ENCODE results near the gene KIF4A. TPM values are rescaled to one million over a fixed set of nuclear protein-coding genes. Genes with fewer than 3 reads are reported as not detected.
"Not testable (repeated sequence)": the region's sequence is repeated elsewhere in the genome, so short reads cannot be mapped to it uniquely, and the experiment has no call there.

The KIF4A gene
- total RNA-seq, 2 donors from 2014 or later = not detected

DNA sequence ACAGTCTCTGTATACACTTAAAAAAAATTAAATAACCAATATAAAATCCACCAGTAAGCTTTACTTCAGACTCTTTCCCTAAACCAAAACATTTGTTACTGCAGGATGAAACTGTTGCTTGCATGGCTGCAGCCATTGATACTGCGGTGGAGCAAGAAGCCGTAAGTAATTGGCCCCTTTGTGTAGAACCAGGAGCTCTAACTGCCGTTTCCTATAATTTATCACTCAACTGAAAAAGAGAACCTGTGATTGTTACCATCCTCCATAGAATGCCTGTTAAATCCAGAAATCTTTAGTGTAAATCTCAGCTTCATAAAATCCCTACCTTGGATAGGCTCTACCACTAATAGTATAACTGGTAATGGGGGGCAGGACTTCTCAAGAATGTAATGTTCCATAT lies 62.6 kb downstream of the KIF4A start:
- WGBS, 2 donors = 96% methylated on average over 3 of the region's 3 CpGs
- Histone ChIP-seq H3K9me3 (no peaks in the 10 kb centered on the region), H3K27me3 (no peaks in the 10 kb centered on the region), H3K4me1 (no peaks in the 10 kb centered on the region), H3K36me3 (replicated peaks in 1 of 2; ENCODE audit: insufficient read depth in 1 of 2, low read depth in 2 of 2) (no peaks in the 10 kb centered on the region), H3K4me3 (no peak overlapping the region), H3K27ac (no peak overlapping the region)
- intact Hi-C loops (cut with DNase I) = no loop called here
- DNase-seq = no peak
- TF ChIP-seq, protein P1, sequence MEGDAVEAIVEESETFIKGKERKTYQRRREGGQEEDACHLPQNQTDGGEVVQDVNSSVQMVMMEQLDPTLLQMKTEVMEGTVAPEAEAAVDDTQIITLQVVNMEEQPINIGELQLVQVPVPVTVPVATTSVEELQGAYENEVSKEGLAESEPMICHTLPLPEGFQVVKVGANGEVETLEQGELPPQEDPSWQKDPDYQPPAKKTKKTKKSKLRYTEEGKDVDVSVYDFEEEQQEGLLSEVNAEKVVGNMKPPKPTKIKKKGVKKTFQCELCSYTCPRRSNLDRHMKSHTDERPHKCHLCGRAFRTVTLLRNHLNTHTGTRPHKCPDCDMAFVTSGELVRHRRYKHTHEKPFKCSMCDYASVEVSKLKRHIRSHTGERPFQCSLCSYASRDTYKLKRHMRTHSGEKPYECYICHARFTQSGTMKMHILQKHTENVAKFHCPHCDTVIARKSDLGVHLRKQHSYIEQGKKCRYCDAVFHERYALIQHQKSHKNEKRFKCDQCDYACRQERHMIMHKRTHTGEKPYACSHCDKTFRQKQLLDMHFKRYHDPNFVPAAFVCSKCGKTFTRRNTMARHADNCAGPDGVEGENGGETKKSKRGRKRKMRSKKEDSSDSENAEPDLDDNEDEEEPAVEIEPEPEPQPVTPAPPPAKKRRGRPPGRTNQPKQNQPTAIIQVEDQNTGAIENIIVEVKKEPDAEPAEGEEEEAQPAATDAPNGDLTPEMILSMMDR (IDR thresholded peaks at IDR 0.05) = no peak
- TF ChIP-seq POLR2A (IDR thresholded peaks at IDR 0.05) = no peak
- ATAC-seq = no peak

DNA sequence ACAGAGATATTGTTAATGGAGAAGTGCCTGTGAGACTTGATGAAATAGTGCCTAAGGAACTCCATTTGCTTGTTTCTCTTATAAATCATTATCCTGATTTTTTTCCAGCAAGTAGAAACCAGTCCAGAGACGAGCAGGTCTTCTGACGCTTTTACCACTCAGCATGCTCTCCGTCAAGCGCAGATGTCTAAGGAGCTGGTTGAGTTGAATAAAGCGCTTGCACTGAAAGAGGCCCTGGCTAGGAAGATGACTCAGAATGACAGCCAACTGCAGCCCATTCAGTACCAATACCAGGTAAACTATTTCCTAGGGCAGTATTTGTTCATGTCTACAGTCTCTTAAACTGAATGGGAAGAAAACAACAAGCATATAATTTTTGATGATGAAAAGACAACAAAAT lies 63.6 kb downstream of the KIF4A start:
- WGBS, 2 donors = 92 to 94% methylated on average over 5 of the region's 5 CpGs
- Histone ChIP-seq H3K4me3 (no peak overlapping the region), H3K27me3 (no peaks in the 10 kb centered on the region), H3K27ac (no peak overlapping the region), H3K9me3 (no peaks in the 10 kb centered on the region), H3K36me3 (replicated peaks in 1 of 2; ENCODE audit: insufficient read depth in 1 of 2, low read depth in 2 of 2) (no peaks in the 10 kb centered on the region), H3K4me1 (no peaks in the 10 kb centered on the region)
- DNase-seq (no peak), ATAC-seq (no peak)
- TF ChIP-seq POLR2A (IDR thresholded peaks at IDR 0.05) = no peak
- TF ChIP-seq, protein P1 (IDR thresholded peaks at IDR 0.05) = no peak
- intact Hi-C loops (cut with DNase I) = no loop called here

DNA sequence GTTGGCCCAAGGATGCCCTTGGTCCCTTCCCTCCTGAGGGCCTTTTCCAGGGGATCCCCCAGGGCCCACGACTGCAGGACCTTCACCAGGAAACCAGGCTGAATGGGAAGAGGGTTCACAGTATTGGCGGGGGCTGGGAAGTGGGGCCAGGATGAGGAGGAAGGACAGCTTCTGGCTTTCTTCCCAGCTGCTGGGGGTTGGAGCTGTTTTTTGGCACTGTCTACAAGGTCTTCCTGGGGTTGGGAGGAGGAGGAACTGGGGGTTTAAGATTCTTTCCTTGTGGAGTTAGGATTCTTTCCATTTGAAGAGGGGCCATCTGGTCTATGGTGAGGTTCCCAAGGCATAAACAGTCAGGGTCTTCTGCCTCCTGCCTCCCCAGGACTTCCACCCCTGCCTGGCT lies 64.8 kb downstream of the KIF4A start:
- H3K27me3 ChIP-seq = no peaks in the 10 kb centered on the region
- no peak for TF ChIP-seq POLR2A (IDR thresholded peaks at IDR 0.05)
- TF ChIP-seq, protein P1 (IDR thresholded peaks at IDR 0.05) = no peak
- no peak overlapping the region for H3K27ac ChIP-seq
- no peak for ATAC-seq
- no peak for DNase-seq
- H3K4me3 ChIP-seq = no peak overlapping the region
- H3K36me3 ChIP-seq (replicated peaks in 1 of 2; ENCODE audit: insufficient read depth in 1 of 2, low read depth in 2 of 2) = no peaks in the 10 kb centered on the region
- intact Hi-C loops (cut with DNase I) = no loop called here
- 71 to 100% methylated on average over 1 of the region's 2 CpGs for WGBS, 2 donors
- no peaks in the 10 kb centered on the region for H3K4me1 ChIP-seq
- H3K9me3 ChIP-seq = no peaks in the 10 kb centered on the region

DNA sequence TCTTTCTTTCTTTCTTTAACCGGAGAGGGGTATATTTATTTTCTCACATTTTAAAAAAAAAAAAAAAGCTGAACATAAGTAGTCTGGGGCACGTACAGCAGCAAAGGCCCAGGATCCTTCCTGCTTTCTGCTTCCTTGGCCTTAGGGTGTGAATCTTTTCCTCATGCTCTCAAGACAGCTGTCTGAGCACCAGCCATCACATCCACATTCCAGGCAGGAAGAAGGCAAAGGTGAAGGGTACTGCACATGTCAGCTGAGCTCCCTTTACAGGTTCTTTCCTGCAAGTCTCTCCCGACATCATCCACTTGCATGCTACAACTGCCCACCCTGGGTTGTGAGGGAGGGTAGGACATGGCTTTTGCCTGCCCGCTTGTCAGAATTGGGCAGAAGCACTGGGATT lies 69.6 kb downstream of the KIF4A start:
- H3K4me3 ChIP-seq = no peak overlapping the region
- no peaks in the 10 kb centered on the region for H3K4me1 ChIP-seq
- WGBS, 2 donors = 95 to 96% methylated on average over 3 to 4 of the region's 4 CpGs
- intact Hi-C loops (cut with DNase I) = no loop called here
- ATAC-seq (no peak), DNase-seq (no peak)
- no peaks in the 10 kb centered on the region for H3K27me3 ChIP-seq
- TF ChIP-seq, protein P1 (IDR thresholded peaks at IDR 0.05) = no peak
- TF ChIP-seq POLR2A (IDR thresholded peaks at IDR 0.05) = no peak
- H3K36me3 ChIP-seq (replicated peaks in 1 of 2; ENCODE audit: insufficient read depth in 1 of 2, low read depth in 2 of 2) = no peaks in the 10 kb centered on the region
- H3K27ac ChIP-seq = no peak overlapping the region
- H3K9me3 ChIP-seq = no peaks in the 10 kb centered on the region

DNA sequence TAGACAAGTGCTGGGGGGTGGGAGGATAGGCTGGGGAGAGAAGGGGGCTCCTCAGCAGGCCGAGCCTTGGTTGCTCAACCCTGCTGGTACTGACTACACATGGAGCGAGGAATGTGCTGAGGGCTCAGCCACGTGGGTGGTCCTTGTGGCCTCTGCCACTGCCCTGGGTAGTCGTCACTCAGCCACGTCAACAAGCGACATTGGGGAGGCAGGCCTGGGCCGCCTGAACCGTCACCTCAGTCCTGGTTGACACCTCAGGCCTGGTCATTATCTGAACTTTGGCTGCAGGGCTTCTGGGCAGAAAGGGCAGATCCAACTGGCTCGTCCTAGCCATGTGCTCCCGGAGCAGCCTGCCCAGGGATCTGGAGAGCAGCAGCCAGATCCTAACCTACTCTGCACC lies 70.5 kb downstream of the KIF4A start:
- intact Hi-C loops (cut with DNase I) = no loop called here
- H3K36me3 ChIP-seq (replicated peaks in 1 of 2; ENCODE audit: insufficient read depth in 1 of 2, low read depth in 2 of 2) = no peaks in the 10 kb centered on the region
- WGBS, 2 donors = 96% methylated on average over 8 of the region's 10 CpGs; no CpG with 5 or more reads in 1 of the 2 donors
- TF ChIP-seq, protein P1 (IDR thresholded peaks at IDR 0.05) = no peak
- H3K27me3 ChIP-seq = no peaks in the 10 kb centered on the region
- H3K9me3 ChIP-seq = no peaks in the 10 kb centered on the region
- H3K27ac ChIP-seq = no peak overlapping the region
- ATAC-seq (no peak), DNase-seq (no peak)
- no peaks in the 10 kb centered on the region for H3K4me1 ChIP-seq
- no peak overlapping the region for H3K4me3 ChIP-seq

DNA sequence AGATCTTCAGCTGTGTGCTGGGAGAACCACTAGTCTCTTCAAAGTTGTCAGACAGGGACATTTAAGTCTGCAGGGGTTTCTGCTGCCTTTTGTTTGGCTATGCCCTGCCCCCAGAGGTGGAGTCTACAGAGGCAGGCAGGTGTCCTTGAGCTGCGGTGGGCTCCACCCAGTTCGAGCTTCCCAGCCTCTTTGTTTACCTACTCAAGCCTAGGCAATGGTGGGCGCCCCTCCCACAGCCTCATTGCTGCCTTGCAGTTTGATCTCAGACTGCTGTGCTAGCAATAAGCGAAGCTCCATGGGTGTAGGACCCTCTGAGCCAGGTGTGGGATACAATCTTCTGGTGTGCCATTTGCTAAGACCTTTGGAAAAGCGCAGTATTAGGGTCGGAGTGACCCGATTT lies 78.8 kb downstream of the KIF4A start:
- not testable (repeated sequence) for ATAC-seq, H3K27ac ChIP-seq
- 87 to 100% methylated on average over 1 to 5 of the region's 7 CpGs for WGBS, 2 donors

More for the DNA sequence above, 78.8 kb downstream of the KIF4A start:
- DNase-seq; H3K4me1 ChIP-seq; H3K4me3 ChIP-seq; intact Hi-C loops (cut with DNase I); H3K9me3 ChIP-seq; H3K36me3 ChIP-seq (replicated peaks in 1 of 2; ENCODE audit: insufficient read depth in 1 of 2, low read depth in 2 of 2); H3K27me3 ChIP-seq: not testable (repeated sequence)
